Keratinocyte (primary cell): Measurements from ENCODE around the gene GYG1.

Experiments
- CTCF ChIP-seq, 3 experiments: IDR thresholded peaks in 1 of 3; conservative IDR thresholded peaks in 1 of 3; optimal IDR thresholded peaks in 1 of 3; 2 replicates in 2 of 3; 3 replicates in 1 of 3; pipeline versions ENCODE3 to v1.5.1; 2011; ENCODE audit warnings: low read length in 3 of 3, mild to moderate bottlenecking in 3 of 3, moderate library complexity in 2 of 3, control low read depth in 1 of 3, inconsistent platforms in 1 of 3; ENCODE audit not compliant: insufficient read depth in 2 of 3; ENCODE audit errors: extremely low read depth in 1 of 3
- EZH2 ChIP-seq: IDR thresholded peaks from one replicate; pipeline ENCODE4 v1.6.1; 2012; ENCODE audit warnings: inconsistent platforms, mild to moderate bottlenecking, low read length, moderate library complexity

GRCh38 chr3:148997623-148998022 lies 6.3 kb downstream of the GYG1 start:
- TF ChIP-seq CTCF (optimal IDR thresholded peaks at IDR 0.05 in 1 of 3, IDR thresholded peaks at IDR 0.05 in 1 of 3, conservative IDR thresholded peaks at IDR 0.05 in 1 of 3; ENCODE audit: extremely low read depth in 1 of 3, insufficient read depth in 2 of 3, low read length in 3 of 3) (no peak), EZH2 (no peak)
